Stimulated activated CD4-positive, alpha-beta T cell treated with anti-CD3 and anti-CD28 coated beads, Interleukin-15, amount 100 ng/mL, for 1 hour (primary cell): ENCODE measurements around the gene SNX5.

Source experiments
- DNase-seq, 2 donors: peaks; one replicate each; pipeline ENCODE4 v3.0.0-alpha.2; 2020; ENCODE audit warnings: low read depth in 1 of 2, low spot score in 1 of 2

The SNX5 gene

GRCh38 chr20:17919149-17919548 is 49.4 kb downstream of the SNX5 start:
- DNase-seq, result no peak

- DNase-seq, result no peak
Observed at GRCh38 chr20:17917832-17918618, 50.6 kb downstream of the SNX5 start.

GRCh38 chr20:17916433-17916891 is 52.1 kb downstream of the SNX5 start:
- no peak for DNase-seq

GRCh38 chr20:17914957-17915356 is 53.6 kb downstream of the SNX5 start:
- no peak for DNase-seq

- DNase-seq, result no peak
Observed at GRCh38 chr20:17912916-17913315, 55.7 kb downstream of the SNX5 start.

GRCh38 chr20:17911927-17912326 is 56.7 kb downstream of the SNX5 start:
- no peak for DNase-seq

- no peak for DNase-seq
Observed at GRCh38 chr20:17910828-17911294, 57.7 kb downstream of the SNX5 start.

- no peak for DNase-seq
Observed at GRCh38 chr20:17909869-17910321, 58.7 kb downstream of the SNX5 start.

GRCh38 chr20:17905544-17905943 is 63.0 kb downstream of the SNX5 start:
- DNase-seq, result no peak

GRCh38 chr20:17904027-17904426 is 64.6 kb downstream of the SNX5 start:
- DNase-seq, result no peak

- no peak for DNase-seq
Observed at GRCh38 chr20:17902531-17903083, 66.0 kb downstream of the SNX5 start.

- DNase-seq, result no peak
Observed at GRCh38 chr20:17901971-17902370, 66.6 kb downstream of the SNX5 start.

- peak; percentile 26 to 29 for DNase-seq
Observed at GRCh38 chr20:17898548-17898994, 70.0 kb downstream of the SNX5 start.

GRCh38 chr20:17897566-17898307 is 70.9 kb downstream of the SNX5 start:
- DNase-seq, result no peak

- no peak for DNase-seq
Observed at GRCh38 chr20:17896771-17897369, 71.7 kb downstream of the SNX5 start.

GRCh38 chr20:17896193-17896723 is 72.3 kb downstream of the SNX5 start:
- DNase-seq, result no peak

- peak in 1 of 2 donors; percentile 44 for DNase-seq
Observed at GRCh38 chr20:17895641-17896171, 72.9 kb downstream of the SNX5 start.

GRCh38 chr20:17893445-17893844 is 75.1 kb downstream of the SNX5 start:
- no peak for DNase-seq

GRCh38 chr20:17892189-17892938 is 76.2 kb downstream of the SNX5 start:
- no peak for DNase-seq
